Adrenal gland (tissue), 5 donors: ENCODE measurements around the gene GTF2IRD1.
"Not testable (repeated sequence)": the region's sequence is repeated elsewhere in the genome, so short reads cannot be mapped to it uniquely, and the experiment has no call there.

Experiments used
- POLR2A ChIP-seq, 2 donors: fragments of 450-650 bp; IDR thresholded peaks; one replicate each; pipeline ENCODE4 v1.6.1; 2017; ENCODE audit warnings: antibody characterized with exemption in 2 of 2, mild to moderate bottlenecking in 2 of 2, moderate library complexity in 1 of 2
- TF ChIP-seq, protein P1 (sequence below), 6 experiments: fragments of 450-650 bp in 4 of 6; fragments of 200-600 bp in 2 of 6; sonication (generic) in 1 of 6; IDR thresholded peaks; 1 replicate in 5 of 6; 2 replicates in 1 of 6; pipeline versions ENCODE4 v1.5.1 to v1.8.0; 2016 to 2021; ENCODE audit warnings: antibody characterized with exemption in 6 of 6, mild to moderate bottlenecking in 2 of 6, moderate library complexity in 1 of 6
- donor health status: DM: no; HTN: no; CAD: no.

DNA sequence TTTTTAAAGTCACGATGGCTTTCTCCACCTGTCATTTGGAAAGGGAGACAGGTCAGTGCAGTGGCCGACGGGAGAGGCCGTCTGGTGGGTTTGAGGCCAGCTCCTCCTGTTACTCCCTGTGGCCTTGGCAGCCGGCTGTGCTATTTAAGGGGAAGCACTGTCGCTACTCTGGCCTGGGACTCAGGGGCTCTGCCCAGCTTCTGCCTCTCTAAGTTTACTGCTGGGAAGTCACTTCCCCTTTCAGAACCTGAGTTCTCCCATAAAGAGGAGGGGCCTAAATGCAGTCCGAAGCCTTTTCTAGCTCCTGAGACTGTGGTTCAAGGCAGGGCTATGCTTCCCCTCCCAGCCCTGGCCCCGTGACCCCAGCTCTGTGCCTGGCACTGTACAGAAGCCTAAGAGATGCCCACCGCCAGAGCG lies 99.9 kb downstream of the GTF2IRD1 start:
- TF ChIP-seq, protein P1, sequence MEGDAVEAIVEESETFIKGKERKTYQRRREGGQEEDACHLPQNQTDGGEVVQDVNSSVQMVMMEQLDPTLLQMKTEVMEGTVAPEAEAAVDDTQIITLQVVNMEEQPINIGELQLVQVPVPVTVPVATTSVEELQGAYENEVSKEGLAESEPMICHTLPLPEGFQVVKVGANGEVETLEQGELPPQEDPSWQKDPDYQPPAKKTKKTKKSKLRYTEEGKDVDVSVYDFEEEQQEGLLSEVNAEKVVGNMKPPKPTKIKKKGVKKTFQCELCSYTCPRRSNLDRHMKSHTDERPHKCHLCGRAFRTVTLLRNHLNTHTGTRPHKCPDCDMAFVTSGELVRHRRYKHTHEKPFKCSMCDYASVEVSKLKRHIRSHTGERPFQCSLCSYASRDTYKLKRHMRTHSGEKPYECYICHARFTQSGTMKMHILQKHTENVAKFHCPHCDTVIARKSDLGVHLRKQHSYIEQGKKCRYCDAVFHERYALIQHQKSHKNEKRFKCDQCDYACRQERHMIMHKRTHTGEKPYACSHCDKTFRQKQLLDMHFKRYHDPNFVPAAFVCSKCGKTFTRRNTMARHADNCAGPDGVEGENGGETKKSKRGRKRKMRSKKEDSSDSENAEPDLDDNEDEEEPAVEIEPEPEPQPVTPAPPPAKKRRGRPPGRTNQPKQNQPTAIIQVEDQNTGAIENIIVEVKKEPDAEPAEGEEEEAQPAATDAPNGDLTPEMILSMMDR (IDR thresholded peaks at IDR 0.05), result not testable (repeated sequence)
- TF ChIP-seq POLR2A (IDR thresholded peaks at IDR 0.05), result not testable (repeated sequence)
